H9 (cell line): ENCODE data around the gene CAPSL. TPM values are rescaled to one million over a fixed set of nuclear protein-coding genes. Genes with fewer than 3 reads are reported as not detected.

Experiments
- DNase-seq: peaks from one replicate; pipeline ENCODE4 v3.0.0-alpha.2; 2017
- H2AFZ ChIP-seq: one replicate; pipeline ENCODE4 v1.6.1; 2013; ENCODE audit warnings: mild to moderate bottlenecking, low read length, control low read depth, moderate library complexity
- H2AK5ac ChIP-seq: 2 replicates; pipeline ENCODE4 v1.6.1; 2013; ENCODE audit warnings: low read length, control low read depth, mixed read lengths; ENCODE audit not compliant: insufficient read length
- H2BK120ac ChIP-seq: one replicate; pipeline ENCODE4 v1.6.1; 2013; ENCODE audit warnings: low read depth, mild to moderate bottlenecking, low read length, control low read depth, inconsistent platforms; ENCODE audit not compliant: poor library complexity, severe bottlenecking
- H2BK12ac ChIP-seq: 2 replicates; pipeline ENCODE4 v1.6.1; 2013; ENCODE audit warnings: low read length, control low read depth, mixed read lengths, low read depth; ENCODE audit not compliant: insufficient read length
- H2BK15ac ChIP-seq: 2 replicates; pipeline ENCODE4 v1.6.1; 2013; ENCODE audit warnings: low read depth, low read length, control low read depth
- H2BK20ac ChIP-seq: one replicate; pipeline ENCODE4 v1.6.1; 2013; ENCODE audit warnings: low read depth, mild to moderate bottlenecking, low read length, control low read depth, inconsistent platforms; ENCODE audit not compliant: poor library complexity, severe bottlenecking
- H2BK5ac ChIP-seq: 2 replicates; pipeline ENCODE4 v1.6.1; 2013; ENCODE audit warnings: low read length, control low read depth, mixed read lengths; ENCODE audit not compliant: insufficient read length
- H3K14ac ChIP-seq: 2 replicates; pipeline ENCODE4 v1.6.1; 2013; ENCODE audit warnings: low read length, control low read depth; ENCODE audit not compliant: insufficient read depth
- H3K18ac ChIP-seq: 2 replicates; pipeline ENCODE4 v1.6.1; 2013; ENCODE audit warnings: low read depth, mild to moderate bottlenecking, mixed read lengths, low read length, control low read depth; ENCODE audit not compliant: insufficient read length
- H3K23ac ChIP-seq: 2 replicates; pipeline ENCODE4 v1.6.1; 2013; ENCODE audit warnings: low read length, control low read depth, mixed read lengths, low read depth; ENCODE audit not compliant: insufficient read length
- H3K23me2 ChIP-seq: 2 replicates; pipeline ENCODE4 v1.6.1; 2013; ENCODE audit warnings: low read depth, mild to moderate bottlenecking, mixed read lengths, low read length, control low read depth; ENCODE audit not compliant: insufficient read length, poor library complexity, severe bottlenecking
- H3K27ac ChIP-seq: 2 replicates; pipeline ENCODE4 v1.5.1; 2013; ENCODE audit warnings: low read length, control low read depth, mixed read lengths, low read depth; ENCODE audit not compliant: insufficient read length
- H3K27me3 ChIP-seq: 2 replicates; pipeline ENCODE4 v1.6.1; 2013; ENCODE audit warnings: low read length, control low read depth, inconsistent platforms; ENCODE audit not compliant: insufficient read depth
- H3K4ac ChIP-seq: 2 replicates; pipeline ENCODE4 v1.6.1; 2013; ENCODE audit warnings: low read depth, mild to moderate bottlenecking, control low read depth, inconsistent platforms, low read length, moderate library complexity
- H3K4me1 ChIP-seq: 2 replicates; pipeline ENCODE4 v1.6.1; 2013; ENCODE audit warnings: low read length, control low read depth, inconsistent platforms; ENCODE audit not compliant: insufficient read depth
- H3K4me2 ChIP-seq: 2 replicates; pipeline ENCODE4 v1.6.1; 2013; ENCODE audit warnings: low read length, control low read depth, mixed read lengths; ENCODE audit not compliant: insufficient read length, insufficient read depth
- H3K56ac ChIP-seq: 2 replicates; pipeline ENCODE4 v1.6.1; 2013; ENCODE audit warnings: low read depth, mild to moderate bottlenecking, mixed read lengths, low read length, control low read depth; ENCODE audit not compliant: insufficient read length
- H3K79me1 ChIP-seq: 2 replicates; pipeline ENCODE4 v1.6.1; 2013; ENCODE audit warnings: low read depth, mild to moderate bottlenecking, moderate library complexity, low read length, control low read depth, inconsistent platforms; ENCODE audit not compliant: insufficient read depth, poor library complexity, severe bottlenecking
- H3K79me2 ChIP-seq: 2 replicates; pipeline ENCODE4 v1.6.1; 2013; ENCODE audit warnings: low read length, control low read depth, inconsistent platforms; ENCODE audit not compliant: insufficient read depth
- H3K9ac ChIP-seq: 2 replicates; pipeline ENCODE4 v1.6.1; 2013; ENCODE audit warnings: low read length, control low read depth, mixed read lengths; ENCODE audit not compliant: insufficient read length; ENCODE audit errors: extremely low read depth
- H3K9me3 ChIP-seq: one replicate; pipeline ENCODE4 v1.6.1; 2013; ENCODE audit warnings: low read depth, low read length, inconsistent platforms; ENCODE audit not compliant: control insufficient read depth
- H3T11ph ChIP-seq: one replicate; pipeline ENCODE4 v1.6.1; 2013; ENCODE audit warnings: mild to moderate bottlenecking, low read length, control low read depth, inconsistent platforms
- H4K20me1 ChIP-seq: one replicate; pipeline ENCODE4 v1.6.1; 2013; ENCODE audit not compliant: control insufficient read depth, insufficient read length, insufficient read depth
- H4K5ac ChIP-seq: 2 replicates; pipeline ENCODE4 v1.6.1; 2013; ENCODE audit warnings: low read depth, mild to moderate bottlenecking, mixed read lengths, low read length, control low read depth; ENCODE audit not compliant: insufficient read length
- H4K8ac ChIP-seq: replicated peaks from 2 replicates; pipeline ENCODE4 v1.6.1; 2013; ENCODE audit warnings: low read length, control low read depth, mixed read lengths, low read depth; ENCODE audit not compliant: insufficient read length
- H4K91ac ChIP-seq: 2 replicates; pipeline ENCODE4 v1.6.1; 2013; ENCODE audit warnings: low read depth, mild to moderate bottlenecking, moderate library complexity, mixed read lengths, low read length, control low read depth; ENCODE audit not compliant: insufficient read length
- H3K27ac Mint-ChIP-seq, 3 experiments: 2 replicates in 2 of 3; 3 replicates in 1 of 3; pipeline ENCODE4 v1.8.0; 2020 to 2021; ENCODE audit warnings: mixed read lengths in 3 of 3, mild to moderate bottlenecking in 1 of 3, moderate library complexity in 1 of 3
- H3K27me3 Mint-ChIP-seq: 2 replicates; pipeline ENCODE4 v1.8.0; 2021; ENCODE audit warnings: low read depth, mild to moderate bottlenecking, moderate library complexity, mixed read lengths
- H3K36me3 Mint-ChIP-seq, 3 experiments: 2 replicates in 2 of 3; 3 replicates in 1 of 3; pipeline ENCODE4 v1.8.0; 2020 to 2021; ENCODE audit warnings: low read depth in 3 of 3, mixed read lengths in 3 of 3; ENCODE audit not compliant: insufficient read depth in 1 of 3
- H3K4me1 Mint-ChIP-seq, 2 experiments: 2 replicates each; pipeline ENCODE4 v1.8.0; 2020; ENCODE audit warnings: mixed read lengths in 2 of 2
- H3K4me3 Mint-ChIP-seq, 2 experiments: 2 replicates in 1 of 2; 3 replicates in 1 of 2; pipeline ENCODE4 v1.8.0; 2020 to 2021; ENCODE audit warnings: mild to moderate bottlenecking in 2 of 2, mixed read lengths in 2 of 2, moderate library complexity in 1 of 2
- H3K9me3 Mint-ChIP-seq, 2 experiments: 2 replicates in 1 of 2; 3 replicates in 1 of 2; pipeline ENCODE4 v1.8.0; 2020; ENCODE audit warnings: mild to moderate bottlenecking in 2 of 2, mixed read lengths in 2 of 2, moderate library complexity in 1 of 2
- CTCF ChIP-seq: fragments of 200-600 bp; sonication (generic); conservative IDR thresholded peaks from 3 replicates; pipeline ENCODE4 v1.8.0; 2021; ENCODE audit warnings: antibody characterized with exemption, mild to moderate bottlenecking
- WGBS: extraction: QIAGEN DNeasy Blood & Tissue Kit; methylation state at CpG from one replicate; pipeline ENCODE4 v1.1.7; 2013; ENCODE audit warnings: missing lambda C conversion rate, low lambda C conversion rate, mixed read lengths; ENCODE audit not compliant: insufficient read length; ENCODE audit errors: extremely low coverage; 5-methylcytosine and 5-hydroxymethylcytosine counted together
- total RNA-seq: library from RNA; stranded (reverse); gene quantifications from 2 replicates; pipeline ENCODE4 v1.2.1, GENCODE V29; 2021

CAPSL gene
- total RNA-seq, 1 experiment from 2014 or later = not detected

GRCh38 chr5:35924950-35925722 lies 13.3 kb downstream of the CAPSL start:
- Mint-ChIP-seq H3K27me3 (peaks cover 81% of the 10 kb centered on the region), H3K4me3 (peak overlapping the region in 1 of 2 experiments; percentile 31; a peak in 1 of 5 replicates), H3K27ac (no peak overlapping the region), H3K9me3 (peaks cover 0 to 4% of the 10 kb centered on the region in 2 experiments; a peak in 2 of 5 replicates), H3K4me1 (peaks cover 6 to 9% of the 10 kb centered on the region in 2 experiments; a peak in 3 of 4 replicates), H3K36me3 (no peaks in the 10 kb centered on the region)
- H3K4me2 ChIP-seq = peak overlapping the region; percentile 19
- H3K27ac ChIP-seq = no peak overlapping the region
- no peak overlapping the region for H3K14ac ChIP-seq
- no peaks in the 10 kb centered on the region for H4K20me1 ChIP-seq
- peak; percentile 87 for DNase-seq
- H2BK120ac ChIP-seq = no peak overlapping the region
- no peak overlapping the region for H2BK20ac ChIP-seq
- H2BK12ac ChIP-seq = no peak overlapping the region
- no peak overlapping the region for H2AK5ac ChIP-seq
- H2BK15ac ChIP-seq = no peak overlapping the region
- no peak overlapping the region for H3K9ac ChIP-seq
- peaks cover 7% of the 10 kb centered on the region; the same call in 1 of the 2 replicates for H3K27me3 ChIP-seq
- H3K79me2 ChIP-seq = no peaks in the 10 kb centered on the region
- no peak overlapping the region for H3K23ac ChIP-seq
- WGBS = no CpG with 5 or more reads among the region's 21 CpGs
- no peak overlapping the region for H3T11ph ChIP-seq
- H3K79me1 ChIP-seq = no peaks in the 10 kb centered on the region
- no peak overlapping the region for H3K4ac ChIP-seq
- H3K56ac ChIP-seq = no peak overlapping the region
- H4K91ac ChIP-seq = no peak overlapping the region
- no peaks in the 10 kb centered on the region for H3K9me3 ChIP-seq
- H4K5ac ChIP-seq = no peak overlapping the region
- no peaks in the 10 kb centered on the region for H3K4me1 ChIP-seq
- no peak overlapping the region for H2BK5ac ChIP-seq
- H3K23me2 ChIP-seq = no peaks in the 10 kb centered on the region
- TF ChIP-seq CTCF = peak; percentile 72
- H3K18ac ChIP-seq = no peak overlapping the region
- H4K8ac ChIP-seq = no peak overlapping the region
- H2AFZ ChIP-seq = peak overlapping the region; percentile 43
